BE2C (cell line): ENCODE results near the gene IL1RAPL2.

Experiments used
- DNase-seq: peaks from one replicate; pipeline ENCODE4 v3.0.0-alpha.2; 2020
- H3K27me3 ChIP-seq: fragments of 250-450 bp; sonication (Bioruptor Pico); 2 replicates; pipeline ENCODE4 v1.5.1; 2020; ENCODE audit warnings: mild to moderate bottlenecking
- H3K36me3 ChIP-seq: fragments of 250-450 bp; sonication (Bioruptor Pico); 2 replicates; pipeline ENCODE4 v1.5.1; 2020; ENCODE audit warnings: mild to moderate bottlenecking
- H3K4me1 ChIP-seq: fragments of 250-450 bp; sonication (Bioruptor Pico); 2 replicates; pipeline ENCODE4 v1.5.1; 2020
- H3K4me3 ChIP-seq: 2 replicates; pipeline ENCODE4 v1.5.1; 2011; ENCODE audit warnings: low read depth, low read length
- H3K9me3 ChIP-seq: fragments of 250-450 bp; sonication (Bioruptor Pico); 2 replicates; pipeline ENCODE4 v1.5.1; 2020
- CTCF ChIP-seq: IDR thresholded peaks from 2 replicates; pipeline ENCODE4 v1.5.1; 2012; ENCODE audit warnings: mild to moderate bottlenecking, low read depth, low read length

The IL1RAPL2 gene

GRCh38 chrX:105610411-105610810 lies 1044.4 kb downstream of the IL1RAPL2 start:
- Histone ChIP-seq H3K36me3 (no peaks in the 10 kb centered on the region), H3K27me3 (no peaks in the 10 kb centered on the region), H3K9me3 (no peaks in the 10 kb centered on the region), H3K4me3 (no peak overlapping the region), H3K4me1 (no peaks in the 10 kb centered on the region)
- DNase-seq = no peak
- TF ChIP-seq CTCF = no peak

GRCh38 chrX:105618393-105619101 lies 1052.5 kb downstream of the IL1RAPL2 start:
- H3K4me3 ChIP-seq = no peak overlapping the region
- no peak for DNase-seq
- no peaks in the 10 kb centered on the region for H3K4me1 ChIP-seq
- no peaks in the 10 kb centered on the region for H3K36me3 ChIP-seq
- H3K9me3 ChIP-seq = no peaks in the 10 kb centered on the region
- no peaks in the 10 kb centered on the region for H3K27me3 ChIP-seq
- no peak for TF ChIP-seq CTCF

- Histone ChIP-seq H3K4me1 (no peaks in the 10 kb centered on the region), H3K36me3 (no peaks in the 10 kb centered on the region), H3K4me3 (no peak overlapping the region), H3K9me3 (no peaks in the 10 kb centered on the region), H3K27me3 (no peaks in the 10 kb centered on the region)
- no peak for DNase-seq
- no peak for TF ChIP-seq CTCF
These were observed 1068.2 kb downstream of the IL1RAPL2 start for GRCh38 chrX:105634180-105634579.

- Histone ChIP-seq H3K27me3 (no peaks in the 10 kb centered on the region), H3K36me3 (no peaks in the 10 kb centered on the region), H3K9me3 (no peaks in the 10 kb centered on the region), H3K4me1 (no peaks in the 10 kb centered on the region), H3K4me3 (no peak overlapping the region)
- DNase-seq = no peak
- no peak for TF ChIP-seq CTCF
These were observed 1069.8 kb downstream of the IL1RAPL2 start for GRCh38 chrX:105635794-105636193.

GRCh38 chrX:105636667-105637066 lies 1070.7 kb downstream of the IL1RAPL2 start:
- no peak for DNase-seq

More at GRCh38 chrX:105636667-105637066, 1070.7 kb downstream of the IL1RAPL2 start:
- Histone ChIP-seq H3K27me3 (no peaks in the 10 kb centered on the region), H3K4me1 (no peaks in the 10 kb centered on the region), H3K4me3 (no peak overlapping the region), H3K9me3 (no peaks in the 10 kb centered on the region), H3K36me3 (no peaks in the 10 kb centered on the region)
- TF ChIP-seq CTCF = no peak
